ENCODE data around the gene TBC1D12.
A peak's percentile ranks its signal among the peaks of the same experiment; 100 is the strongest.

The TBC1D12 gene

GRCh38 chr10:94407668-94408067, 5.3 kb downstream of the TBC1D12 start:
- DNase-seq (ENCODE audit: low read depth in 2 of 2): no peak

- no peak for DNase-seq (ENCODE audit: low read depth in 2 of 2)
Observed at GRCh38 chr10:94409021-94409657, 6.8 kb downstream of the TBC1D12 start.

- no peak for DNase-seq (ENCODE audit: low read depth in 2 of 2)
Observed at GRCh38 chr10:94411304-94411703, 9.0 kb downstream of the TBC1D12 start.

- DNase-seq (ENCODE audit: low read depth in 2 of 2): peak; percentile 50 to 53
Observed at GRCh38 chr10:94412449-94412848, 10.1 kb downstream of the TBC1D12 start.

- DNase-seq (ENCODE audit: low read depth in 2 of 2): no peak
Observed at GRCh38 chr10:94413361-94413760, 11.0 kb downstream of the TBC1D12 start.

DNA sequence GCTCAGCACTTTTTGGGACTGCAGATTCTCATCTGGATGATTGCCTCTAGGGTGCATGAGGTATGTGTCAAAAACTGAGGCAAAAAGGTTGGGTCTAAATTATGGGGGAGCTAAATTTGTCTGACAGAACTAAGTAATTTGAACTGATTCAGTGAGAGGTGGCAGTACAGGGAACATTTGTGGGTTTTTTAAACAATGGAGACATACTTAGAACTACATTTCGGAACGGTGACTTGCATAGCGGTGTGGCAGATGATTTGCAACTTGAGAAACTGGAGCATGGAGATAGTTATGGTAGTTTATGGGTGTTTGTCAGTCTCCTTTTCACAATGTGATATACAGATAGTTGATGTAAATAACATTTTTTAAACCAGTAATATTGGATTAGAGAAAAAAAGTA, 14.6 kb downstream of the TBC1D12 start:
- DNase-seq (ENCODE audit: low read depth in 2 of 2): no peak

DNA sequence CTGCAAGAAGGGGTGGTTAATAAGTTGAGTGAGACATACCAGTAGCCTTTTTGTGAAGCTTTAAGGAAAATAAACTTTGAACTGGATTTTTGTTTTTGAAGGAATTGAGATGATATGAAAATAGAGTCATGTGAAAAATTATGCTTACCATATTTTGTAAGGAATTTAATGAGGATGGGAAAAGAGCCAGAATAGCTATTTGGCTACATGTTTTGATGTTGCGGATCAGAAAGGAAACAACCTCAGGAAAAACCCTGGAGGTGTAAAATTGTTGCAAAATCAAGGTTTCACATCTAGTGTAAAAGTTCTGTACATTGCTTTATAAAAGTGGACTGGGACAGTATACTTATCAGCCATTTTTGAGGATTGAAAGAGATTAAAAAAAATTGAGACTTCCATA, 15.0 kb downstream of the TBC1D12 start:
- DNase-seq (ENCODE audit: low read depth in 2 of 2): no peak

DNA sequence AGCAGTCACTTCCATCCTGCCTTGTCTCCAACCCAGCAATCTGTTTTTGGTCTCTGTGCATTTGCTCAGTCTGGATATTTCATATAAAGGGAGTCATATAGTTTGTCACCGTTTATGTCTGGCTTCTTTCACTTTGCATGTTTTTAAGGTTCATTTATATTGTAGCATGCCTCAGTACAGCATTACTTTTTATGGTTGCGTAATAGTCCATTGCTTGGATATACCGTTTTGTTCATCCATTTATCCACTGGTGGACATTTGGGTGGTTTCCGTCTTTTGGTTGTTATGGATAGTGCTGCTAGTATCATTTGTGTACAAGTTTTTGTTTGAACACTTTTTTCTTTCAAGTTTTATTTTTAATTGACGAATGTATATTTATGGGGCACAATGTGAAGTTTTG, 18.2 kb downstream of the TBC1D12 start:
- no peak for DNase-seq (ENCODE audit: low read depth in 2 of 2)

- no peak for DNase-seq (ENCODE audit: low read depth in 2 of 2)
Observed at GRCh38 chr10:94420998-94421528, 18.7 kb downstream of the TBC1D12 start.

- peak in 1 of 2 experiments; percentile 24 for DNase-seq (ENCODE audit: low read depth in 2 of 2)
Observed at GRCh38 chr10:94423627-94424026, 21.3 kb downstream of the TBC1D12 start.

DNA sequence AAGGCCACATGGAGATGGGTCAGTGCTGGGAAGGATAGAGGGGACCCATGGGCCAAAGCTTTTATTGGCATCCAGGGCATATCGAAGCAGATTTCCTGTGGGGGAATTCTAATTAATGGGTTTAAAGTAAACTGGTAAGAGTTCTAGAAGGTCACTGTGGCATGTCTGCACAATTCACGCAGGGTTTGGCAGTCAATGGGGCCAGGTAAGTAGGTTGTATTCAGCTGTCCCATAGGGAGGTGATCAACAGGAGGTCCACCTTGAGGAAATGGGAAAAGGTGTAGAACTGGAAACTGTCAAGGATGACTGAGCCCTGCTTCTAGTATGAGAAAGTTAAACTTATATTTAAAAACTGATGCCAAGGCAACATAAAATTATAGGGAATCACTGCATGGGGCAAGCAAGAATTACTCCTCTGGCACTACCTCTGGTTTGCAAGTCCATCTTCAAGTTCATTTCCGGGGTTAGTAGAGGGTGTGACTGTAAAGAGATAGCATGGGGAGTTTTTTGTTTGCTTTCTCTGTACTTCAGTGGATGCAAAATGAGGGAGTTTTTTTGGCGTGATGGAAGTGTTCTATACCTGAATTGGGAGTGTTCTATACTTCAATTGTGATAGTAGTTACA, 22.5 kb downstream of the TBC1D12 start:
- no peak for DNase-seq (ENCODE audit: low read depth in 2 of 2)

DNA sequence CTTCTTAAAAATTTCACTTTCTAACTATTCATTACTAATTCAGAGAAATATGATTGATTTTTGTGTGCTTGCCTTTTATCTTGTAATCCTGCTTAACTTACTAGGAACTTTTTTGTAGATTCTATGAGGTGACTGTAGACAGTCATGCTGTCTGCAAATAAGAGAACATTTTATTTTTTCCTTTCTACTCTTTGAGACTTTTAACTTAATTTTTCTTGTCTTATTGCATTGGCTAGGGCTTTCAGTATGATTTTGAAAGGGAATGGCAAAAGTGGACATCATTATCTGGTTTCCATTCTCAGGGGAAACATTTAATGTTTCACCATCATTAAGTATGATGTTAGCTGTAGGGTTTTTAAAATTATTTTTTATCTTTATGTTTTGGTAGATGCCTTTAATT, 23.6 kb downstream of the TBC1D12 start:
- no peak for DNase-seq (ENCODE audit: low read depth in 2 of 2)

- DNase-seq (ENCODE audit: low read depth in 2 of 2): no peak
Observed at GRCh38 chr10:94427166-94427565, 24.8 kb downstream of the TBC1D12 start.

- peak; percentile 62 to 69 for DNase-seq (ENCODE audit: low read depth in 2 of 2)
Observed at GRCh38 chr10:94428766-94429707, 26.7 kb downstream of the TBC1D12 start.

DNA sequence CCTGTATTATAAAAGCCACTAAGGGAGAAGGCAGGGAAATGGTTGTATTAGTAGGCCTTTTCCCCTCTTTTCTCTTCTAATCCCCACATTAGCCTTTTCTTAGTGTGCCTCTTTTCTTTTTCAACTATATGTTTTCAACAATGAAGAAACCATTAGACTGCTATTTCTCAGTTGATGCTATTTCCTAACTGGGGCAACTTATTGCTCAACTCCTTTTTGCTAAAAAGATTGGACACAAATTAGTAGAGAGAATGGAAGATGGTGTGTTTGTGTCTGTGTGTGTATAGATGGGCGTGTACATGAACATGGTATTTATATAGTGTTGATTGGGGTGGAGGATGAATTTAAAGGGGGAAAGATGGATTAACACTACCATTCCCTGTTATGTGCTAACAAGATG, 28.4 kb downstream of the TBC1D12 start:
- DNase-seq (ENCODE audit: low read depth in 2 of 2): no peak

- no peak for DNase-seq (ENCODE audit: low read depth in 2 of 2)
Observed at GRCh38 chr10:94432443-94432842, 30.1 kb downstream of the TBC1D12 start.

DNA sequence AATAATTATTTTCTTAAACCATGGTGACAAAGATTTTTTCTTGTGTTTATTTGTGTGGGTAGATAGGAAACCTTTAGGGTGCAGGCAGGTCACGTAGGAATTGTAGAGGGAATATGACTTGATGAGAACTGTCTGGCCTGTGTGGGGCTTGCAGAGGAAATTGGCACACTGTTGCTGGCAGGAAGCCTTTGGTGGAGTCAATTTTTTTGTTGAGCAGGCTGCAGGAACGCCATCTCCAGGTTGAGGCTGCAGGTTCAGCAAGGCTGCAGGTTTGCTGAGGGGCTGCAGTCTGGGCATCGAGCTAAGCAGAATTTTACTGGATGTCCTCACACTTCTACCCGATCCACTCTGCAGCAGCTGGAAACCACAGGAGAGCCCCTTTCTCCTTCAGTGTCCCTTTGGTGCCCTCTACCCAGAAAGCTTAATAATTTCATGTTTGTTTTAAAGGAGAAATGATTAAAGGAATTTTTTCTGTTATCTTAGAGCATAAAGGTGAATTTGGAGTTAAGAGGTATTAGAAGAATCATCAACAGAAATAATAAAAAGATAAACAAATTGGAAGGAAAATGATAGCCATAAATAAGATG, 37.0 kb downstream of the TBC1D12 start:
- no peak for DNase-seq (ENCODE audit: low read depth in 2 of 2)

GRCh38 chr10:94440096-94440495, 37.8 kb downstream of the TBC1D12 start:
- no peak for DNase-seq (ENCODE audit: low read depth in 2 of 2)

DNA sequence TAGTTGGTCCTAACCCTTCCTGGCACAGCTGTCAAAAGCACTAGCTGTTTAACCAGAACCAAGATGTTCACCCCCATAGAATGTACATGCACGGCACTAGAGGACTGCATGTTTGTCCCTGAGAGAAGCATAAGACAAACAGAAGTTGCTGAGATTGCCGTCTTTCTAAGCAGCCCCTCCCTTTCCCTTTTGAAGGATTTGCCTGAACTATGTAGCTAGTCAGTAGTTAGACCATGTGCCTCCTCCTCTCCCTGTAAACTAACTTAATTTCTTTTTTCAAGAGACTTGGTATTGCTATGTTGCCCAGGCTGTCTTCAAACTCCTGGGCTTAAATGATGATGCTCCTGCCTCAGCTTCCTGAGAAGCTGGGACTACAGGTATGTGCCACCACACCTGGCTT, 40.7 kb downstream of the TBC1D12 start:
- no peak for DNase-seq (ENCODE audit: low read depth in 2 of 2)

DNA sequence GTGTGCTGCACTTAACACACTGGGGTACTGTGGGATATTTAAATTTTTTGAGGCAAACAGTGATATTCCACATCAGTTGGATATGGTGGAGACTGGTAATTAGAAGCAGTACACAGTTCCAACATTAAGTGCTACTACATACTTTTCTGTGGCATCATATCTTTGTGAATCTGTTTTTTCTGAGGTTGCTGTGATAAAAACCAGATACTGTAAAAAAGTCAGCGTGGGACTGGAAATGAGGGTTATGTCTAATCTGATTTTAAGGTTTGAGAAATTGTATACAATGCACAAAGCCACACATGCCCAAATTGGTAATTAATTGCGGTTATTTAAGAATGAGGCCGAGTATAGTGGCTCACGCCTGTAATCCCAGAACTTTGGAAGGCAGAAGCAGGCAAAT, 41.2 kb downstream of the TBC1D12 start:
- no peak for DNase-seq (ENCODE audit: low read depth in 2 of 2)

DNA sequence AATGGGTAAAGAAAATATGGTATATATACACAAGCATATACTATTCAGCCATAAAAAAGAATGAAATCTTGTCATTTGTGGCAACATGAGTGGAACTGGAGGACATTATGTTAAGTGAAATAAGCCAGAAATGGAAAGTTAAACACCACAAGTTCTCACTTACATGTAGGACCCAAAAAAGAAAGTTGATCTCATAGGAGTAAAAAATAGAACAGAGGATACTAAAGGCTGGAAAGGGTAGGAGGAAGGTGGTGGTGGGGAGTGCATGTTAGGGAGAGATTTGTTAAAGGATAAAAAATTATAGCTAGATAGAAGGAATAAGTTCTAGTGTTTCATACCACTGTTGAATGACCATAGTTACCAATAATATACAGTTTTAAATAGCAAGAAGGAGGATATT, 48.4 kb downstream of the TBC1D12 start:
- no peak for DNase-seq (ENCODE audit: low read depth in 2 of 2)

GRCh38 chr10:94451883-94452519, 49.7 kb downstream of the TBC1D12 start:
- DNase-seq (ENCODE audit: low read depth in 2 of 2): no peak
